ENCODE results near the gene DLGAP3.

Gene DLGAP3

DNA sequence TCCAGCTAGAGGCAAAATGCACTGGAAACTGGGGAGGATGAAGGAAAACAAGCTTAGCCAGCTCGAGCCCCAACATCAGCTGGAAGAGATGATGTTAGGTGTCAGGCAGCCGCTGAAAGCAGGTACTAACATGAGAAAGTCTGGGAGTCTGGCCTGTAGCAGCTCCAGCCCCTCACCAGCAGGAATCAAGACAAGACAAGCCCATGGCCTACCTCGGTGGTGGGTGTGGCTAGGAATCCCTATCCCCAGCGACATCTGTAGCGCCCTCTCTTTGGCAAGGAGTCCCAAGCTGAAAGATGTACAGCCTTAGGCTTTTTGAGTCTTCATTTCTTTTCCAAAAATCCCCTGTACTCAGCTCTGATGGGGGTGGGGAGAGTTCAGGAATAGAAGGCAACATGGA is 2.6 kb downstream of the DLGAP3 start:
- no peak overlapping the region for H2AFZ ChIP-seq (ENCODE audit: low read depth, low read length)
- H3K4me2 ChIP-seq (ENCODE audit: insufficient read depth, low read length) = no peak overlapping the region
- no peak overlapping the region for H3K27ac ChIP-seq (ENCODE audit: low read length)
- H3K27me3 ChIP-seq (ENCODE audit: insufficient read depth, low read length, poor library complexity) = no peaks in the 10 kb centered on the region
- no peak for ATAC-seq (ENCODE audit: insufficient read depth, low read depth)
- H4K20me1 ChIP-seq (ENCODE audit: insufficient read depth, low read length) = peaks cover 9% of the 10 kb centered on the region; the same call in 1 of the 2 replicates
- no peak overlapping the region for H3K4me3 ChIP-seq (ENCODE audit: low read depth in 1 of 2, low read length in 2 of 2)
- H3K79me2 ChIP-seq (ENCODE audit: insufficient read depth, low read length) = no peaks in the 10 kb centered on the region
- no peaks in the 10 kb centered on the region for H3K4me1 ChIP-seq (ENCODE audit: insufficient read depth, low read length)
- no peak for TF ChIP-seq EZH2 (IDR thresholded peaks at IDR 0.05; ENCODE audit: borderline replicate concordance, low read depth, low read length, severe bottlenecking)
- TF ChIP-seq, protein P1, sequence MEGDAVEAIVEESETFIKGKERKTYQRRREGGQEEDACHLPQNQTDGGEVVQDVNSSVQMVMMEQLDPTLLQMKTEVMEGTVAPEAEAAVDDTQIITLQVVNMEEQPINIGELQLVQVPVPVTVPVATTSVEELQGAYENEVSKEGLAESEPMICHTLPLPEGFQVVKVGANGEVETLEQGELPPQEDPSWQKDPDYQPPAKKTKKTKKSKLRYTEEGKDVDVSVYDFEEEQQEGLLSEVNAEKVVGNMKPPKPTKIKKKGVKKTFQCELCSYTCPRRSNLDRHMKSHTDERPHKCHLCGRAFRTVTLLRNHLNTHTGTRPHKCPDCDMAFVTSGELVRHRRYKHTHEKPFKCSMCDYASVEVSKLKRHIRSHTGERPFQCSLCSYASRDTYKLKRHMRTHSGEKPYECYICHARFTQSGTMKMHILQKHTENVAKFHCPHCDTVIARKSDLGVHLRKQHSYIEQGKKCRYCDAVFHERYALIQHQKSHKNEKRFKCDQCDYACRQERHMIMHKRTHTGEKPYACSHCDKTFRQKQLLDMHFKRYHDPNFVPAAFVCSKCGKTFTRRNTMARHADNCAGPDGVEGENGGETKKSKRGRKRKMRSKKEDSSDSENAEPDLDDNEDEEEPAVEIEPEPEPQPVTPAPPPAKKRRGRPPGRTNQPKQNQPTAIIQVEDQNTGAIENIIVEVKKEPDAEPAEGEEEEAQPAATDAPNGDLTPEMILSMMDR (IDR thresholded peaks at IDR 0.05; ENCODE audit: borderline replicate concordance, extremely low read depth, low read length, poor library complexity, severe bottlenecking) = no peak
- H3K9ac ChIP-seq (ENCODE audit: low read depth, low read length) = no peak overlapping the region
- H3K36me3 ChIP-seq (ENCODE audit: insufficient read depth, low read length) = no peaks in the 10 kb centered on the region
- DNase-seq = no peak
- no peaks in the 10 kb centered on the region for H3K9me3 ChIP-seq (ENCODE audit: insufficient read depth, low read length, severe bottlenecking)

GRCh38 chr1:34926156-34926555 is 3.3 kb downstream of the DLGAP3 start:
- Histone ChIP-seq H3K4me2 (ENCODE audit: insufficient read depth, low read length) (no peak overlapping the region), H3K4me1 (ENCODE audit: insufficient read depth, low read length) (no peaks in the 10 kb centered on the region), H3K9ac (ENCODE audit: low read depth, low read length) (no peak overlapping the region), H3K79me2 (ENCODE audit: insufficient read depth, low read length) (no peaks in the 10 kb centered on the region), H2AFZ (ENCODE audit: low read depth, low read length) (no peak overlapping the region), H3K9me3 (ENCODE audit: insufficient read depth, low read length, severe bottlenecking) (no peaks in the 10 kb centered on the region), H4K20me1 (ENCODE audit: insufficient read depth, low read length) (peaks cover 11% of the 10 kb centered on the region; the same call in 1 of the 2 replicates), H3K36me3 (ENCODE audit: insufficient read depth, low read length) (no peaks in the 10 kb centered on the region), H3K4me3 (ENCODE audit: low read depth in 1 of 2, low read length in 2 of 2) (no peak overlapping the region), H3K27me3 (ENCODE audit: insufficient read depth, low read length, poor library complexity) (no peaks in the 10 kb centered on the region), H3K27ac (ENCODE audit: low read length) (no peak overlapping the region)
- no peak for TF ChIP-seq EZH2 (IDR thresholded peaks at IDR 0.05; ENCODE audit: borderline replicate concordance, low read depth, low read length, severe bottlenecking)
- TF ChIP-seq, protein P1 (IDR thresholded peaks at IDR 0.05; ENCODE audit: borderline replicate concordance, extremely low read depth, low read length, poor library complexity, severe bottlenecking) = no peak
- no peak for ATAC-seq (ENCODE audit: insufficient read depth, low read depth)
- DNase-seq = no peak

GRCh38 chr1:34925730-34926129 is 3.7 kb downstream of the DLGAP3 start:
- TF ChIP-seq, protein P1 (IDR thresholded peaks at IDR 0.05; ENCODE audit: borderline replicate concordance, extremely low read depth, low read length, poor library complexity, severe bottlenecking) = no peak
- TF ChIP-seq EZH2 (IDR thresholded peaks at IDR 0.05; ENCODE audit: borderline replicate concordance, low read depth, low read length, severe bottlenecking) = no peak
- H3K79me2 ChIP-seq (ENCODE audit: insufficient read depth, low read length) = no peaks in the 10 kb centered on the region
- ATAC-seq (ENCODE audit: insufficient read depth, low read depth) = no peak

More at GRCh38 chr1:34925730-34926129, 3.7 kb downstream of the DLGAP3 start:
- Histone ChIP-seq H2AFZ (ENCODE audit: low read depth, low read length) (no peak overlapping the region), H3K9me3 (ENCODE audit: insufficient read depth, low read length, severe bottlenecking) (no peaks in the 10 kb centered on the region), H3K36me3 (ENCODE audit: insufficient read depth, low read length) (no peaks in the 10 kb centered on the region), H3K4me3 (ENCODE audit: low read depth in 1 of 2, low read length in 2 of 2) (no peak overlapping the region), H3K27ac (ENCODE audit: low read length) (no peak overlapping the region), H3K27me3 (ENCODE audit: insufficient read depth, low read length, poor library complexity) (no peaks in the 10 kb centered on the region), H4K20me1 (ENCODE audit: insufficient read depth, low read length) (peaks cover 11% of the 10 kb centered on the region; the same call in 1 of the 2 replicates), H3K9ac (ENCODE audit: low read depth, low read length) (no peak overlapping the region), H3K4me1 (ENCODE audit: insufficient read depth, low read length) (no peaks in the 10 kb centered on the region), H3K4me2 (ENCODE audit: insufficient read depth, low read length) (no peak overlapping the region)
- no peak for DNase-seq
